GM21737 (cell line): ENCODE results near the gene CSGALNACT2.

Source experiments
- ATAC-seq: cut with Tn5 transposase; IDR thresholded peaks from one replicate; pipeline ENCODE4 v1.9.1; 2021; ENCODE audit warnings: mild to moderate bottlenecking, moderate library complexity; ENCODE audit not compliant: unreplicated experiment

The CSGALNACT2 gene

DNA sequence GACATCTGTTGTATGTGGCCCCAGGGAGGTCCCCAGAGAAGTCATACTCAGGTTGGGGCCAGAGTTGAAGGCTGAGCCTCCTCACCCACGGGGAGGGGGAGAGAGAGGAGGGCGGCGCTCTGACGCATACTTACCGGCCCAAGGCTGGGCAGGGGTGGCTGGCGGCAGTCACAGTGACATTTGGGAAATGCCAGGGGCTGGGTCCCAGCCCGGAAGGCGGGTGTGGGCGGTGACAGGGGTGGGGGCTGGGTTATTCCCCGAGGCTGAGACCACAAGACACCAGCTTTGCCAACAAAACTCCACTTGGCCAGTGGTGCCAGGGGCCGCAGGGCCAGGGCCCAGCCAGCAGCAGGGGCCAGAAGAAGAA, 87.5 kb downstream of the CSGALNACT2 start:
- ATAC-seq = no peak

DNA sequence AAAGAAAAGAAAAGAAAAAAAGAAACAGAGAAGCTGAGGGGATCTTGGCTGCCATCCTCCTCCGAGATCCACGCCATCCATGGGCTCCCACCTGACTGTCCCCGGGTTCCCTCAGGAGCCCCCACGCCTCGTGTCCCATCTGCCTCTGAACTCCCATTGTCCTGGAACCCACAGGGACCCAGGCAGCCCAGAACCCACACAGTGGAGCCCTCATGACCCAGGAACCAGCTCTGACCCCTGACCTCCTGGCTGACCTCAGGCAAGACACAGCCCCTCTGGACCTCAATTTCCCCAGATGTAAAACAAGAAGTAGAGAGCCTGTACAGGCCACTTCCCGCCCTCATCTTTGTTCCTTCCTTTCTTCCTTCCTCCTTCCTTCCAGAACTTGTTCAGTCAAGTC, 88.2 kb downstream of the CSGALNACT2 start:
- ATAC-seq = no peak

DNA sequence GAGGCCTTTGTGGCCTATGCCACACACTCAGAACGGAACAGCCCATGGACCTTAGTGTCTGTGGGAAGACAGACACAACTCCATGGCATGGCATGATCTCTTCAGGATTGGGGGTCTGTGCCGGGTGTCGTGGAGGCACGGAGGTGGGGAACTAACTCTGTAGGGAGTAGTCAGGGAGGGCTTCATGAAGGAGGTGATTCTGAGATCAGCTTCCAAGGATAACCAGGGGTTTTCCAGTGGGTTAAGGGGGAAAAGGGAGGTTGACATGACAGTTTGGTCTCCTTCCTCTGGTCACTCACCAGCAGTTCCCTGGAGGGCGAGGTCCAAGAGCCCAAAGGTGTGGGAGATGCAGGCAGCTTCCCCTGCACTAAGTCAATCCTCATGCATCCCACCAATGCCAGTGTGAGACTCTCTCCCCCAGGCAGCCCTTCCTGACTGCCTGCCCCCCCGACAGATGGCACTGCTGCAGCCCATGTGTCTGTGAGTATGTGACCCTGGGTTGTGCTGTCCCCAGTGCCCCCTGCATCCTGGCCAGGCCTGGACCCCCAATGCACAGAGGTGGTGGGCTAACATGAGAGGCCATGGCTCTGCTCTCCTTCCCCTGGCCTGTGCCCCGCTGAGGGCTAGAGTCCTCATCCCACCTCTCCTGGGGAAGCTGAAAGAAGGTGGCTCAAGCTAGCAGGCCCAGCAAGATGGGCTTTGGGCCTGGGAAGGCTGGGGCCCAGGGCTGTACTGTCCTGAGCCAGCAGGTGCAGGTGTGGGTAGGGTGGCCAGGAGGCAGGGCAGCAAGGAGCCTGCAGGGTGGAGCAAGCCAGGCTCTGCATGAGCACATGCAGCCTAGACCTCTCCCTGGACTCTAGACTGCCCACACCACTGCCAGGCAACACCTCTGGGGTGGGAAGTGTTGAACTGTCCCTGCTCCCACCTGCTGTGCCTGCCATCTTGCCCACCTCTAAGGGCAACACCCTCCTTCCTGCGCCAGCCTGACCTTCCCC, 88.9 kb downstream of the CSGALNACT2 start:
- no peak for ATAC-seq

DNA sequence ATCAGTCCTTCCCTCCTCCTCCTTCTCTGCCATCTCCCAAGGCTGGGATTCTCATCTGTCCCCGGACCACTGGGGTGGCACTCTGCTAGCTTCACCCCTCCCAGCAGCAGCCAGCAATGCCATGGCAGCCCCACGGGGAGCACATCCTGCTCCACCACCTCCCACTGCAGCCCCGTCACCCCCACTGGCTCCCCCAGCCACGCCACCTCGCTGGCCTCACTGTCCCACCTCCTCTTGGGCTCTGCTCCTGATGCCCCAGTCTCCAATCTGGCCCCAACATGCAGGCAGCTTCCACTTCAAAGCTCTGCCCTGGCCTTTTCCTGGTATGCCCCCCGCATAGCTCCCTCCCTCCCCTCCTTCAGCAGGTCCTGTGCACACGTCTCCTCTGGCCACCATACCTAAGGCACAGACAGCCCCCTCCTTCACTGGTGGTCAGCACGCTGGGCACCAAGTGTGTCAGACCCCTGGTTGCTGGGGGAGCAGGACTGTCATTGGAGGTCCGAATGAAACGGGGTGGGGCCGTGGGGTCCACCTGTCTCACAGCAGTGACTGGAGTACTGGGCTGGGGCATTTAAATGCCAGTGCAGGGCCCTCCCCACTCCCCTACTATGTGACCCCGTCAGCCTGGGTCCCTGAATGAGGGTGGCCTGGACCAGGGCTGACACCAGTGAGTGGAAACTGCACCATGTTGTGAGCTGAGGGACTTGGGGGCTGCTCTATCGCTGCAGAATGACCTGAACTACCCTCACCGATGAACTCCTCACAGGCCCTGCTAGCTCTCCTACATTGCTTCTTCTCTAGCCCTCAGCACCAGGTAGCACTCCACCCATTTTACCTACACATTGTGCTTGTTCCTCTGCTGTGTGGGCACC, 89.9 kb downstream of the CSGALNACT2 start:
- no peak for ATAC-seq

DNA sequence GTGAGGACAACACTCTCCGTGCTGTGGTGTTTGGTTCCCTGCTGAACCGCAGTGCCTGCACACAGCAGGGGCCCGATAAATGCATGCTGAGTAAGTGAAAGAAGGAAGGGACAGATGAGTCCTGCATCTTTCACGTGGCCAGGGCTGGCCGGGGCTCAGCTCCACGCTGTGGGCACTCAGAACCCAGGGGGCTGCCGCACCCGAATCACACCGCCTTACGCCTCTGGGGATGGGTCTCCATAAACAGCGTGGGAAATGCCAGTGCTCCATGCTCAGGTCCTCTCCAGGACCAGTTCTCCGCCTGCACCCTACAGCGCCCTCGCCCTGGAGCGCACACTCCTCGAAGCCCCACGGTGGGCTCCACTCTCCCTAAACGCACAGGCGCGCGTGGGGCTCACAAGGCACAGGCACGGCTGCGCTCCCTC, 90.5 kb downstream of the CSGALNACT2 start:
- no peak for ATAC-seq

DNA sequence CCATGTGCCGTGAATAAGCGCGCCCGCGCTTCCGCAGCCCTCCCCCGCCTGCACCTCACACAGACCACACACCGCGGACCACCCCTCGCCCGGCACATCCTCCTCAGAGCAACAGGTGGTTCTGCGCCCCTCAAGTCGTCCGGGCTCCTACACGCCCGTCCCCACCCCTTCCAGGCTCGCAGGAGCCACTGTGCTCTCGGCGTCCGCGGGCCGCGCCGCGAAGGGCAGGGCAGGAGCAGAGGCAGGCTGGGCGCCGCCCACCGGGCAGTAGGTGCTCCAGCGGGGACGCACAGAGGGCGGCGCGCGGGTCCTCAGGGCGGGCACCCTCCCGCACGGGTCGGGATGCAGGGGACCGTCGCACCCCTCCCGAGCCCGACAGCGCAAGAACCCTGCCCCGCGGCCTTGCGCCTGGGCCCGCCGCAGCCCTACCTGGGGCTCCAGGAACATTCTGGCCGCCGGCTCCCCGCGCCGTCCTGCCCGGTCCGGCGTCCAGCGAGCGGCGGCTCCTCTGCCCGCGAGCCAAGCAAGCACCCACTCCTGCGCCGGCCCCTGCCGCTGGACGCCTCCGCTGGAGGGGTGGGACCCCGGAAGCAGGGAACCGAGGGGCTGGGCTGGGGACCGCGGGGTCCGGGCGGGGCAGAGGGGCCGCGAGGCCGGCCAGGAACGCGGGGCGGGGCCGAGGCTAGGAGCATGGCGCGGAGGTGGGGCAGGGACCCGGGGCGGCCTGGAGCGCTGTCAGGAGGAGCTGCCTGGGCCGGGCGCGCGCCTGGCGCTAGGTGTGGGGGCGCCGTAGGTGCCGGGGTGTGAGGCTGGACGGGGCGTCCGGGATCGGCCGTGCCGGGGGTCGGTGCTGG, 91.2 kb downstream of the CSGALNACT2 start:
- no peak for ATAC-seq

DNA sequence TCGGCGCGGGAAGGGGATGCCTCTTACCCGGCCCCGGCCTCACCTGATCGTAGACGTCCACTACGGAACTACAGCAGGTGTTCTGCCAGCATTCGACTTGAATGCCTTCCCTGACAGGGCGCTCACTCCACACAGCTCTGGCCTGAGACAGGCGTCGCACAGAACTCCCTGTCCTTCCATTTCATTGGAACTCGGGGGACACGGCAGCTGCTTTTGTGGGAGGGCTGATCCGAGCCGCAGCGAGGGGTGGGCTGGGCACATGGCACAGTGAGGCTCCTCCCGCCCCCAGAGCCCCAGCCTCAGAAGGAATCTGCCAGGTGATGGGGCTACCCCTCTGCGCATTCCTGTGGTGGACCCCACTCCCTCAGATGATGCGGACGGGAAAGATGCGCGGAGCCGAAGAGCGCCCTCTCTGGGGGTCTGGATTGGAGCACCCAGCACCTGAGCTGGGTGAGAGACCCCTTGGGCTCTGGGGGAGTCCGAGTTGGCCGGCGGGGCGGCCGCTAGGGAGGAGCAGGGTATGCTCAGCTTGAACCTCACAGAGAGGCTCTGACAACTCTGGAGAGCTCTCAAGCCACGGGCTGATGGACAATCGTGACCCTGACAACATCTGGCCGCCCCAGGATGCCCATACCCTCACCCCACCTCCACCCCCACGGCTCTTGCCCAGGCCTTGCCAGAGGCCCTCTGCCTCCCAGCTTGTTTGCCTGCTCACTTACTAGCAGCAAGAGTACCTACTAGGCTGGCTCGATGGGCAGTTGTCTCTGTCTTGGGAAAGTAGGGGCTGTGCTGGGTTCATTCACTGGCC, 92.1 kb downstream of the CSGALNACT2 start:
- no peak for ATAC-seq

DNA sequence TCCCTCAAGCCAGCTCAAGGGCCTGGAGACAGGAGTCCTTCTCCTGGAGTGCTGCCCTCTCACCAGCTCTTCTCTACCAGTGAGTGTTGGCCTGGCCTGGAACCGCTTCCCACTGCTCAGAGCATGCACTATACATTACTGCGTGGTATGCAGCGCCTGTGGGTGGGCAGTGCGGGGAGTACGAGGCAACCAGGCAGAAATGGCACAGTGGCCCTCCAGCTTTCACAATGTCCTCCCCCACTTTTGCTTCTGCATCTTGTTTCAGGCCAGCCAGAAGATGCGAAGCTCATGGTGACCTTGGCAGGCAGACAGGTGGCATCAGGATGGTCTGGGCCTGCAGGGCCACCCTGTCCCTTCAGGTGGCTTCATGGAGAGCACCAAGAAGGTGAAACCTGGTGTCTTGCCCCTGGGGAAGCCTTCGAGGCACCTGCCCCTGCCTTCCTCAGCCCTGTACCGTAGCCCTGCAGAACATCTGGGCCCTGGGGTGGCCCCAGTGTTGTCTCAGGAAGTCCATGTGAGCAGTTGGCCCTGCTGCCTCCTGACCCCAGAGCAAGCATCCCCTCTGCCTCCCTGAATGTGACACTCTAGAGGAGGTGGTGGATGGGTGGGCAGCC, 92.8 kb downstream of the CSGALNACT2 start:
- no peak for ATAC-seq

DNA sequence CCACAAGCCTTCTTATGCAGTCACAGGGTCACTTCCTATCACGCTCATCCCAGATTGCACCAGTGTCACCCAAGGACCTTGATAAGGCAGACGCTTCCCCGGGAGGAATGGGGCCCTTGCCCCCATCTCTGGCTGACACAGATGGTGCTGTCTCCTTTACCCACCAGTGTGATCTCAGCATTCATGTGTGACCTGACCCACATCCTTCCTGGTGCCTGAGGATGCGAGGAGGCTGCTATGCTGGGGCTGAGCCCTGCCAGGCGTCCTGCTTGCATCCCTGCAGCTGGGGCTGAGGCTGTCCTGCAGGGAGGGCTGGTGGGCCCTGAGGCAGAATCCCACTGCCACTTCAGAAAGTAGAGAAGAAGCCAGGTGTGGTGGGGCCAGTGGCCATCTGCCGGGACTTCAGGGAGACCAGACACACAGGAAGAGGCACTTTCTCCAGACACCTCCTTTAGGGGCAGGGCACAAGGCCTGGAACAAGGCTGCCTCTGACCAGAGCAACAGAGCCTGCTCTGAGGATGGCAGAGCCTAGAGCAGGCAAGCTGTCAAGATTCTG, 93.4 kb downstream of the CSGALNACT2 start:
- no peak for ATAC-seq

DNA sequence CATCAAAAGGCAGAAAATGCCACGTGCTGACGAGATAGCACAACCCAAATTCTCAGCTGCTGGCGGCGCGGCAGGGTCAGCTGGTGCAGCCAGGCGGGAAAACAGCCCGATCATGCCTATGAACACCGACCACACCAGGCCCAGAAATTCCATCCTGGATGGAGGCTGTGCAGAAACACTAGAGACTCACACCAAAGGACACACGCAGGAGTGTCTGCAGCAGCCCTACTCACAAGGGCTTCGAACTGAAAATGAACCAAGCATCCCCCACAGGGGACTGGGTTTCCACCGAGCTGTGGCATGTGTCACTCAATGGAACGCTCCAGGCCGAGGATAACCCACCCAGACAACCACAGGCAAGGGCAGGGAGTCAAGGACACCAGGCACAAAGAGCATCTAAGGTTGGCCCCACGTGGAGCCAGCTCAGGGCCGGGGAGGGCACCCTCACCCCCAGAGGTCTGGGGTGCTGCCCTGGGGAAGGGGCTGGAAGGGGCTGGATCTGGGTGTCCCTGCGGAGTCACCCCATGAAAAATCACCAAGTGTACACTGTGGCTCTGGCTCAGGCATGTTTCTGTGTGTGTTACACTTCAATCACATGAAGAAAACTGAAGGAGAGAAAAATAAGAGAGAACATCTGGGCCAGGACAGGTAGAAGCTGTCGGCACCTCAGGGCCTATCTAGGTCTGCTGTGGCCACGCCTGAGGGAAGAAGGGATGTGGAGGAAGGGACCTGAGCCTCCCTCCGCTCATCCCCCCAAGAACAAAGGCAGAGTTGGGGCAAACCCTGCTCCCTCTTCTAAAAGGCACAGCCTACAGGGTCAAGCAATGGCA, 95.6 kb downstream of the CSGALNACT2 start:
- ATAC-seq = no peak

DNA sequence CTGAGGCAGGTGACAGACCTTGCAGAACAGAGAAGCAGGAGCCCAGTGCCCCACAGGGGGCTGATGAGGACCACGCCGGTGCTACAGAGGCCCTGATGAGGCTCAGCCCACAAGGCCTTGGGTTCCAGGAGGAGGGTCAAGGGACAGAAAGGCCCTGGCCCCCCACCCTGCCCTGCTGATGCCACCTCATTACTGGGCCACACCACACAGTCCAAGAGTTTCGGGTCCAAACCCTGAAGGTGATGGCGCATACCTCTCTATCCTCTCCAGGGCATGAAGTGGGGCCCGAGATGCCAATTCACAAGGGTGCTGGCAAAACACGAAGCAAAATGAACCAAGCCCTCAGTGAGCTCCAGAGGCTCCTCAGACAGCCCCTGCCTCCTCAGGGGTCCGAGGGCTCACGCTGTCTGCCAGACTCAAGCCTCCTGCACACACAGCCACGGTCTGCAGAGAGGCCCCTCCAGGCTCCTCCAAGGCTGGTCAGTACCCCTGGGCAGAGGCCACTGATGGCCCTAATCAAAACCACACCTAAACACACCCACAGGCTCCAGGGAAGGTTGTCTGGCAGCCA, 96.3 kb downstream of the CSGALNACT2 start:
- no peak for ATAC-seq
